Endometrium (tissue), 2 donors: ENCODE results near the gene TUBGCP6.

Source experiments
- FAIRE-seq: peaks from 2 replicates; lab custom pipeline; 2012; peaks lifted over from hg19 to GRCh38; lab: Jason Lieb, UNC
- donor health status: control.
- donor health status: control.

The TUBGCP6 gene

GRCh38 chr22:50264104-50264745 lies 19.4 kb upstream of the TUBGCP6 start:
- FAIRE-seq: no peak

GRCh38 chr22:50262973-50263617 lies 18.3 kb upstream of the TUBGCP6 start:
- no peak for FAIRE-seq

DNA sequence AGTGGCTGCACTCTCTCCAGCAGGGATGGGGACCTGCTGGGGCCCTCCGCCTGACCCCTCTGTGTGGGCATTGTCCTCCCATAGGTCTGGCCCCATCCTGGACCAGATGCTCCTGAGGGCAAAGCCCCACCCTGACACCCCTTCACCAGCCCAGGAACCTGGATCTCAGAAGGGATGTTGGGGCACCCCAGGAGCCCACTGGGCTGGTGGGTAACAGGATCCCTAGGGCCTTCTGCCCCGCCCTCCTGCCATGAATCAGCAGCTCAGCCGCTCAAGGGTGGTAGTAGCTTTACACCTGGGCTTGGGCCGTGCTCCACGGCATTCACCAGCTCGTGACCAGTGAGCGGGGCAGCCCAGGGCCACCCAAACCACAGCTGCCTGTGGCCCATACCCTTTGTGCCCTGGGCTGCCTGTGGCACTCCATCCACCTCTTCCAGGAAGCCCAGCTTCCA lies 17.7 kb upstream of the TUBGCP6 start:
- no peak for FAIRE-seq

GRCh38 chr22:50261615-50262459 lies 17.0 kb upstream of the TUBGCP6 start, which contains the start of gene MAPK12:
MAPK12 (minus strand) TSS chr22:50261683; CDS start chr22:50261509, 174 bp downstream.
- FAIRE-seq: no peak

GRCh38 chr22:50260801-50261614 lies 16.2 kb upstream of the TUBGCP6 start:
- FAIRE-seq: no peak

DNA sequence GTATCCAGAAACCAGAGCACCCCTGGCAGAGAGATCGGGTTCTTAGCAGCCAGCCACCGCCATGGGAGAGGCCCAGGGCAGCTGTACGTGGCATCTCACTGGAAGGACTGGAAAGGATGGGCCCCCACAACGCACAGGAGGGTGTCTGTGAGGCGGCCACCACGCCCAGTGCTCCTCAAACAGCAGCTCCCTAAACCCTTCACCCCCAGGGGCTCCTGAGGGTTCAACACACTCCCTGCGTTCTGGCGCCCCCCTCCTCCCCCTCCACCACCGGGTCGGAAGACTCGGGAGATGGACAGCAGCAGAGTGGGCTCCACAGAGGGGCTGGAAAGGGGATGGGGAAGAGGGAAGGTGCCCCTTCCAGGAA lies 15.6 kb upstream of the TUBGCP6 start:
- no peak for FAIRE-seq

DNA sequence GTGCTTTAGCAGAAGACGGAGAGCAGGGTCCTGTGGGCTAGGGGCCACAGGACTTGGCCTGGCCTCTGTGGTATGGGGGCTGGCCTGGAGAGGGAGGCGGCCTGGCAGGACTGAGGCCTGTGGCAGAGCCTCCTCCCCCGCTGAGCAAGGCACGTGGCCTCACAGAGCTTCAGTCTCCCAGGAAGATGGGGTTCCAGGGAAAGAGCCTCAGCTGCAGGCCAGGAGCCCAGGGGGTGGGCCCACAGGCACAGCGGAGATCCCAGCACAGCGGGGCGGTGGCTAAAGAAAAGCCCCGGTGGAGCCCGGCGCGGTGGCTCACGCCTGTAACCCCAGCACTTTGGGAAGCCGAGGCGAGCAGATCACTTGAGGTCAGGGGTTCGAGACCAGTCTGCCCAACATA lies 14.5 kb upstream of the TUBGCP6 start:
- no peak for FAIRE-seq

DNA sequence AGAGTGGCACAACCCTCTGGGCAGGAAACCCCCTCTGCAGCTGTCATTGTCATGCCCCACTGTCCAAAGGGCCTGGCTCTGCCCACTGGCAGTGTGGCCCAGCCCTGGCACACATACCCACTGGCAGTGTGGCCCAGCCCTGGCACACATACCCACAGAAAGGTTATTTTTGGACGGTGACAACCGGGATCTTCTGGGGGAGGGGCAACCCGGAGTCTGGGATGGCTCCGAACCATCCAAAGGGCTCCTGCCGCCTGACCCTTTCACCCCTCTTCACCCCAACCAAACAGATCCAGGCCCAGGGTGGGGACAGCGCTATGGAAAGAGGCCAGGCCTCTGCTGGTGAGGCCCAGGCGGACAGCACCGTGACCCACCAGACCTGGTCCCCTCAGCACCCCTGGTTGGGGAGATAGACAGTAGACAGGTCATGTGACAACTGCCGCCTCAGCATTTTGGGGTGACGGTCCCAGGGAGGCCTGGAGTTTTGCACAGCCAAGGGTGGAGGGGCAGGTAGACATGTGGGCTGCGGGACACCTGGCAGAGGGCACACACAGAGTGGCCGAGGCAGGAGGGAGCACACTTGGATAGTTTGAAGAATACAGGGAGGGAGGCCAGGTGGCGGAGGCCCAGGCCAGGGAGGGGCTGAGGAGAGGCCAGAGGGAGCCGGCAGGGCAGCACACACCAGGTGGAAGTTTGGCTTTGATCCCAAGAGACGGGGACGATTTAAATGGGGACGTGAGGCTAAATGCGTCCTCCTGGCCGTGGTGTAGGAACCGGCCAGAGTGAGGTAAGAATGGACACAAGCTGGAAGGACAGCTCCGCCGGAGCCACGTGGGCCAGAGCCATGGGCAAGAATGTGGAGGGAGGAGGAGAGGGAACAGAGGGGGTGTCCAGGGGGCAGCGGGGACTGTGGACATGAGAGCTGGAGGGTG lies 13.8 kb upstream of the TUBGCP6 start:
- no peak for FAIRE-seq

DNA sequence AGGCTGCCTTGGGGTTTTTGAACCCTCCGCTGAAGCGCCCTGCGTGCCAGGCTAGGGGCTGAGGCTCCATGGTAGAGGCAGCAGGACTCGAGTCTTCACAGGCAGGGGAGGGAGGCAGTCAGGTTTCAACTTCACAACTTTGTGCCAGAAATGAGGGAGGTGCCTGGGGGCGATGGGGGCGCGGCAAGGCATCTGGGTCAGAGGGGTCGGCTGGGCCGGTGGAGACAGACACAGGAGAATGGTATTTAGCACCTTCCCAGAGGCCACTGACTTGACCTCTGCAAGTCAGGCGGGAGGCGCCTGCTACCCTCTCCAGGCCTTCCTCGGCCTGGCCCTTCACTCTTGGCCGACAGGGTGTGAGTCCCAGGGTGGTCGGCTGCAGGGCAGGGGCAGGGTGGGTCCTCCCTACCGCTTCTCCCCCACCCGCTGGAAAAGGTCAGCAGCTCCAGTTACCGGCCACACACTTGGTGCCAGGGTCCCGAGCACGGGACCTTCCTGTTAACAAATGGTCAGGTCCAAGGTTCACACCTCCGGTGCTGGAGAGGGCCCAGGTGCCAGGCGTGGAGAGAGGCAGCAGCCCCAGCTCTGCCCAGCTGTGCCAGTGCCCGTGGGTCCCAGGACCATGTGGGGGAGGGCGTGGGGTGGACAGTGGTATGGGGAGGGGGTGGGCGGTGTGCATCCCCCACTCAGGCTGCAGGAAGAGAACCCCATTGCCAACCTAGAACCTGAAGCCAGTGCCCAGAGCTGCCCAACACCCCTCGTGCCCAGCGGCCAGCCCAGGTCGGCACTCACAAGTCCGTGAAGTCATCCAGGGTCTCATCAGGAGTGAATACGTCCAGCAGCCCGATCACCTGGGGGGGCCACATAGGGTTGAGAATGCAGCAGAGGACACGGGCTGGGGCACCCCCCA lies 12.9 kb upstream of the TUBGCP6 start:
- FAIRE-seq: no peak

GRCh38 chr22:50257041-50257440 lies 12.2 kb upstream of the TUBGCP6 start:
- FAIRE-seq: no peak

DNA sequence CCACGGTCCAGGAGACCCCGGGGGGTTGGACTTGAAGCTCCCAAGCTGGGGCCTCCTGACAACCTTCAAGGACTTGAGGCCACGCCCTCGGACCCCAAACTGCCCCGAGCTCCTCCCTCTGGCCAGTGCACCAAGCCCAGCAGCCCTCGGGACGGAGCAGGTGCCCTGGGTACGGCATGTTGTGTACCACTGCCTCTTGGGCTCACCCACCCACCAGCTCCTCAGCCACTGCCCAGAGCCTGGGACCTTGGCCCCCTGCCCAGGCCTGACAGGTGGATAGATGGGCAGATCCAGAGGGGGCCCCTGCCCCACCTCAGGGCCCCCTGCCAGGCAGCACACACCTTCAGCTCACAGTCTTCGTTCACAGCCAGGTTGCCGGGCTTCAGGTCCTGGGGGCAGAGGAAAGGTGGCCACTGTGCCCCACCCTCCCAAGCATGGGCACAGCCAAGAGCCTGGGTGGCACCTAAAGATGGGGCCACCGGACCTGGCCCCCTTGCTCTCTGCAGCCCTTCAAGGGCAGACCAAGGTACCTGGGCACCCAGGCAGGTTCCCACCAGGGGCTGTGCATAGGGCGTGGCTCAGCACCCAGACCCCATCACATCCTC lies 11.5 kb upstream of the TUBGCP6 start:
- FAIRE-seq: no peak

- FAIRE-seq: no peak
Observed at GRCh38 chr22:50255607-50256006, 10.8 kb upstream of the TUBGCP6 start.

DNA sequence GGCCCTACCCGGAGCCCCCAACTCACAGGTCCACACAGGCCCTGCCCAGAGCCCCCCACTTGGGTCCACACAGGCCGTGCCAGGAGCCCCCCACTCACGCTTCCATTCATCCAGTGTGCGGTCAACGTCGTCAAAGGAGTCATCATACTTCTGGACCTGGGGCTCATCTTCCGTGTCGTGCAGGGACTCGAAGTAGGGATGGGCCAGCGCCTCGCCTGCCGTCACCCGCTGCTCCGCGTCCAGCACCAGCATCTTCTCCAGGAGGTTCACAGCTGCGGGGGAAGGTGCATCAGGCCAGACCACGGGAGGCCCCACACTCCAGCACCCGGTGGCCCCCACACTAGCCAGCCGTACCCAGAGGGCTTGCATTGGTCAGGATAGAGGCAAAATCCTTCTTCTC lies 10.3 kb upstream of the TUBGCP6 start:
- no peak for FAIRE-seq

DNA sequence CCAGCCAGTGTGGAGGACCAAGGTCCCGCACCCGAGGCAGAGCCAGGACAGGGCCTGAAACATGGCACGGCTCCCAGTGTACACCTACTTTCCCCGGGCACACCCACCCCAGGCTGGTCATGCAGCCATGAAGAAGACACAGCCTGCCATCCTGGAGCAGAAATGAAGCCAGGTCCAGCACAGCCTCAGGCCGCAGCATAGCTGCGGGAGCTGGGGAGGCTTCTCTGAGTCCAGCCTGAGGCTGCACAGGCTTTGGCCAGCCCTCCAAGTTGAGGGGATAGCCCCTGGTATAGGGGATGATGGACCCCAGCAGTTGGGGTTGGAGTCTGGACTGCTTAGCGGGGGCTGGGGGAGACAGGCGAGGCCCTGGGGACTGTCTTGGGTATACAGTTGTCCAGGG lies 9.1 kb upstream of the TUBGCP6 start:
- no peak for FAIRE-seq

GRCh38 chr22:50253046-50253915 lies 8.5 kb upstream of the TUBGCP6 start:
- FAIRE-seq: no peak

DNA sequence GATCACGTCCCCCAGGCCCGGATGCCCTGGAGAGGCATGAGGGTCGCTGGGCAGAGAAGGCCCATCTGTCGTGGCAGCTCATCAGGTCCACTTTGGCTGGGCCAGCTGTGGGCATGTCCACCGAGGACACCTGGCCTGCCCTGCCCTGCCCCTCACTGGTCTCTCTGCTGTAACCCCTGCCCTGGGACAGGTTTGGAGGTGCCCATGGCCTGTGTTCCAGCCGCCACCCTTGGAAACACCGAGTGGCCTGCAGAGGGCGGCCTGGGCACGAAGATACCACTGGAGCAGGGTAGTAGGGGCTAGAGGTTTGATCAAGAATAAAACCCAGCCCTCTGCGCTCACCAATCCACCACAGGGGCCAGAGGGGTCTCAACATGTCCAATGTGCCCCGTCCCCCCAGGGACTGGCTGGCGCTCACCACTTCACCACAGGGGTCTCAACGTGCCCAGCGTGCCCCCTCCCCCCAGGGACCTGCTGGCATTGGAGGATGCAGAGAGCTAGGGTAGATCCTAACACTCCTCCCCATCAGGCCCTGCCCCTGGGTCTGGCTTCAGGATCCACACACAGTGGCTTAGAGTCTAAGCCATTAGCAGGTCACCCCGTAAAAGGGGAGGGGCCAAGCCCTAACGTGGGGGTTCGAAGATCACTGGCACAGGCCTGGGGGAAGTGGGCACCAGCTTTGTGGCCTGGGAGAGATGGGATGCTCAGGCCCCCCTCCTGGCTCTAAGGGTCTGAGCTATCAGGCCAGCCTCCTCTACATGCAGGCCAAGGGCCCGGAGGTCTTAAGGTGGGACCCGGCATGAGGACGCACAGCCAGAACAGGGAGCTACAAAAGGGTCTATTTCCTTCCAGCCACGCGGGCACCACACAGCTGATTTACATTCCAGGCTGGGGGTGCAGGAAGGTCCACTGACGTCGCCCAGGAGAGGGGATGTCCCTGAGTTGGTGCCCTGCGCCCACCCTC lies 7.5 kb upstream of the TUBGCP6 start:
- FAIRE-seq: no peak

GRCh38 chr22:50251477-50252081 lies 6.8 kb upstream of the TUBGCP6 start:
- no peak for FAIRE-seq
